ENCODE measurements around the gene PCDHGA2. TPM values are rescaled to one million over a fixed set of nuclear protein-coding genes. Genes with fewer than 3 reads are reported as not detected.

The PCDHGA2 gene
- total RNA-seq, 1 donor from 2014 or later: 4.1 TPM

Other genes starting within 250 kb of the PCDHGA2 start
- 0.49 and 0.76 TPM in 2 replicates for gene PCDHB2, start 244.1 kb upstream of the PCDHGA2 start, total RNA-seq
- 0.16 and 0.38 TPM in 2 replicates for gene PCDHB3, start 238.3 kb upstream of the PCDHGA2 start, total RNA-seq
- 0.13 and 0.49 TPM in 2 replicates for gene PCDHB4, start 216.9 kb upstream of the PCDHGA2 start, total RNA-seq
- 0.33 and 1.5 TPM in 2 replicates for gene PCDHB5, start 203.6 kb upstream of the PCDHGA2 start, total RNA-seq
- under 0.01 TPM in 1 of 2 replicates, not detected in the other for gene PCDHB6, start 188.7 kb upstream of the PCDHGA2 start, total RNA-seq
- 0.16 and 0.63 TPM in 2 replicates for gene PCDHB7, start 166.1 kb upstream of the PCDHGA2 start, total RNA-seq
- gene PCDHB8, start 161.0 kb upstream of the PCDHGA2 start, total RNA-seq: 0.25 TPM in 1 of 2 replicates, not detected in the other
- 0.16 and 0.63 TPM in 2 replicates for gene PCDHB16, start 156.4 kb upstream of the PCDHGA2 start, total RNA-seq
- 0.25 TPM in 1 of 2 replicates, not detected in the other for gene PCDHB9, start 151.6 kb upstream of the PCDHGA2 start, total RNA-seq
- 0.16 and 0.89 TPM in 2 replicates for gene PCDHB10, start 146.4 kb upstream of the PCDHGA2 start, total RNA-seq
- 0.16 and 0.63 TPM in 2 replicates for gene PCDHB11, start 139.1 kb upstream of the PCDHGA2 start, total RNA-seq
- under 0.01 and 0.25 TPM in 2 replicates for gene PCDHB12, start 130.0 kb upstream of the PCDHGA2 start, total RNA-seq
- 0.16 and 1.1 TPM in 2 replicates for gene PCDHB13, start 124.8 kb upstream of the PCDHGA2 start, total RNA-seq
- 0.16 and 0.63 TPM in 2 replicates for gene PCDHB14, start 115.4 kb upstream of the PCDHGA2 start, total RNA-seq
- 0.16 and 1.0 TPM in 2 replicates for gene PCDHB15, start 93.4 kb upstream of the PCDHGA2 start, total RNA-seq
- gene SLC25A2, start 34.7 kb upstream of the PCDHGA2 start, total RNA-seq: 0.63 TPM in 1 of 2 replicates, not detected in the other
- 24.3 and 29.2 TPM in 2 replicates for gene TAF7, start 18.0 kb upstream of the PCDHGA2 start, total RNA-seq
- 0.33 and 0.51 TPM in 2 replicates for gene PCDHGA1, start 8.2 kb upstream of the PCDHGA2 start, total RNA-seq
- gene PCDHGA3, start 5.1 kb downstream of the PCDHGA2 start, total RNA-seq: 0.65 and 2.5 TPM in 2 replicates
- 0.49 and 2.9 TPM in 2 replicates for gene PCDHGB1, start 11.3 kb downstream of the PCDHGA2 start, total RNA-seq
- 0.33 and 2.2 TPM in 2 replicates for gene PCDHGA4, start 16.3 kb downstream of the PCDHGA2 start, total RNA-seq
- gene PCDHGB2, start 21.2 kb downstream of the PCDHGA2 start, total RNA-seq: 0.65 and 2.5 TPM in 2 replicates
- gene PCDHGA5, start 25.4 kb downstream of the PCDHGA2 start, total RNA-seq: 0.33 and 1.5 TPM in 2 replicates
- 0.98 and 3.8 TPM in 2 replicates for gene PCDHGB3, start 31.5 kb downstream of the PCDHGA2 start, total RNA-seq
- gene PCDHGA6, start 35.1 kb downstream of the PCDHGA2 start, total RNA-seq: 1.6 and 5.6 TPM in 2 replicates
- 0.49 and 4.1 TPM in 2 replicates for gene PCDHGA7, start 44.0 kb downstream of the PCDHGA2 start, total RNA-seq
- gene PCDHGB4, start 48.9 kb downstream of the PCDHGA2 start, total RNA-seq: 4.2 and 7.1 TPM in 2 replicates
- under 0.01 and 0.89 TPM in 2 replicates for gene PCDHGA8, start 53.9 kb downstream of the PCDHGA2 start, total RNA-seq
- gene PCDHGB5, start 59.2 kb downstream of the PCDHGA2 start, total RNA-seq: 10.6 and 15.8 TPM in 2 replicates
- 0.98 and 6.1 TPM in 2 replicates for gene PCDHGA9, start 64.0 kb downstream of the PCDHGA2 start, total RNA-seq
- 2.0 and 6.3 TPM in 2 replicates for gene PCDHGB6, start 69.3 kb downstream of the PCDHGA2 start, total RNA-seq
- 2.8 and 10.5 TPM in 2 replicates for gene PCDHGA10, start 74.2 kb downstream of the PCDHGA2 start, total RNA-seq
- gene PCDHGB7, start 78.9 kb downstream of the PCDHGA2 start, total RNA-seq: 5.1 and 18.1 TPM in 2 replicates
- gene PCDHGA11, start 82.3 kb downstream of the PCDHGA2 start, total RNA-seq: 5.4 and 10.4 TPM in 2 replicates
- gene PCDHGA12, start 91.7 kb downstream of the PCDHGA2 start, total RNA-seq: 3.4 and 13.8 TPM in 2 replicates
- gene PCDHGC3, start 137.2 kb downstream of the PCDHGA2 start, total RNA-seq: 36.5 and 60.1 TPM in 2 replicates
- 0.38 and 0.81 TPM in 2 replicates for gene PCDHGC4, start 146.3 kb downstream of the PCDHGA2 start, total RNA-seq
- 0.33 and 1.4 TPM in 2 replicates for gene PCDHGC5, start 150.3 kb downstream of the PCDHGA2 start, total RNA-seq

Data from mesangial cell (primary cell).